Measurements from ENCODE around the gene IGSF11. TPM values are rescaled to one million over a fixed set of nuclear protein-coding genes. Genes with fewer than 3 reads are reported as not detected.
"Not testable (repeated sequence)": the region's sequence is repeated elsewhere in the genome, so short reads cannot be mapped to it uniquely, and the experiment has no call there.

IGSF11 gene
- 5.3 TPM for total RNA-seq

- DNase-seq (ENCODE audit: low spot score): peak; percentile 30
Observed at GRCh38 chr3:119034256-119035013, at the start of gene IGSF11. Gene IGSF11 (minus strand): TSS chr3:119034846. CDS start chr3:119034582, 264 bp downstream.

- DNase-seq (ENCODE audit: low spot score): no peak
Observed at GRCh38 chr3:119080364-119080763, 45.7 kb upstream of the IGSF11 start.

- no peak for DNase-seq (ENCODE audit: low spot score)
Observed at GRCh38 chr3:119073258-119074001, 38.8 kb upstream of the IGSF11 start.

GRCh38 chr3:119072451-119072850 is 37.8 kb upstream of the IGSF11 start:
- not testable (repeated sequence) for DNase-seq (ENCODE audit: low spot score)

- DNase-seq (ENCODE audit: low spot score): no peak
Observed at GRCh38 chr3:119069725-119070124, 35.1 kb upstream of the IGSF11 start.

DNA sequence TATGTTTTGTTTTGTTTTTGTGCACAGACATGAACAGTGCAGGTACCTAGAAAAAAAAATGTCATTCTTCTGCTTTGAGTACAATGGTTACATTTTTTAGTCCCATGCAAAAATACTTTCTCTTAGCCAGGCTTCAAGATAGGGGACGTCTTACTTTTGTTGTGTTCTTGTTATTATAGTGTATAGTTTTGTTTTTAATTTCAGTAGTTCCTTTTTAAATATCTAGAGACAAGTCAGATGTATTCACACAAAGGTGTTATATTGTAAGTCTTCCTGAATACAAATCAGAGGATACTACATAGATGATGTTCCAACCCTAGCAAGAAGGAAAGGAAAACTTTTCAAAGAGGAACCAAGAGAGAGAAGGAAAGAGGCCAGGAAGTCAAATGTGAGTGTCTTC is 28.8 kb upstream of the IGSF11 start:
- DNase-seq (ENCODE audit: low spot score): no peak

GRCh38 chr3:119062892-119063291 is 28.2 kb upstream of the IGSF11 start:
- DNase-seq (ENCODE audit: low spot score): no peak

GRCh38 chr3:119044593-119044992 is 9.9 kb upstream of the IGSF11 start:
- no peak for DNase-seq (ENCODE audit: low spot score)

DNA sequence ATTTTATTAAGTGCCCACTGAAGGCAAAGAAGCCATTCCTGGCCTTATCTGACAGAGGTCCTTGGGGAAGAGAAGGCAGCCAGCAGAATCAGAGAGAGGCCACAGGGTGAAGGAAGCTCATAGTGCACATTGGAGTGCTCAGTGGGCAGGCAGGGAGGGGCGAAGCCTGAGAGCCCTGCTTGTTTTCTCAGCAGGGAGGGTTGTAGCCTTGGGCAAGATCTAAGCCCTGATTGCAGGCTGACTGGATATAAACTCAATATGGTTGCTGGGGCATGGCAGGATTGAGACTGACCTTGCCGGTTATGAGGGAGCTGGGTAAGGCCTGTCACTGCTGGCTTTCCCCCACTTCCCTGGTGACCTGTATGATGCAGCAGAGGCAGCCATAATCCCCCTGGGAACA is 7.5 kb upstream of the IGSF11 start:
- DNase-seq (ENCODE audit: low spot score): no peak

- no peak for DNase-seq (ENCODE audit: low spot score)
Observed at GRCh38 chr3:119035014-119035346, 334 bp upstream of the IGSF11 start.

- no peak for DNase-seq (ENCODE audit: low spot score)
Observed at GRCh38 chr3:119033393-119034255, 1.0 kb downstream of the IGSF11 start.

GRCh38 chr3:119025171-119025795 is 9.4 kb downstream of the IGSF11 start:
- DNase-seq (ENCODE audit: low spot score): no peak

- no peak for DNase-seq (ENCODE audit: low spot score)
Observed at GRCh38 chr3:119019767-119020518, 14.7 kb downstream of the IGSF11 start.

DNA sequence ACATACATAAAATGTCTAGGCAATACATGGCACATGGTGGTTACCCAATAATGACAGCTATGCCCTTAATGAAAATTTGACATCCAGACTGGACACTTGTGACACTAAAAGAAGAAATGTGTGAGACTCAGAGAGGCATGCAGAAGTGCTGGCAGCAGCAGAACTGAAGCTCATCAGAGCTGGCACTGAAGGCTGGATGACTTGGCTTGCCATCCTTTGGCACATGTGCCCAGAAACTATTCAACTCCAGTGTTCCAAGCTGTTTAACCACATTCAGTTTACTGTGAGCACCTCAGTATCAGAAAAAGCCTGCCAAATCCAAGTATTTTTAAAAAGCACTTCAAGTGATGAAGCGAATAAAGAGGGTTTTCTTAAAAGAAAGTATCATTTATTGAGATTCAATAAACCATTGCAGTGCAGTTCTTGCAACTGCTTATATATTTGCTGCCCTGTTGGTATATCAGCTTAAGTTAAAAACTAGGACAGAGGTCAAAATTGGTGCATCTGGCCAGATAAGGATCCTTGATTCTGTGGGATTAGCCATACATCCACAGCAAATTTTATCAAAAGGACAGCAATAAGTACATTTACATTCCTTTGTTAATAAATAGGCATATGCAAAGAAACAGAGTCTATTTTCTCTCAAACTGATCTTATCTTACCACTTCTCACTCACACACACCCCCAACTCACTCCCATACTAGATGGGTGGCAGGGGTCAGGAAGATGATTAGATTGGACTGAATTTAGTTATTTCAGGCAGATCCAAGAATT is 15.8 kb downstream of the IGSF11 start:
- peak; percentile 20 for DNase-seq (ENCODE audit: low spot score)

DNA sequence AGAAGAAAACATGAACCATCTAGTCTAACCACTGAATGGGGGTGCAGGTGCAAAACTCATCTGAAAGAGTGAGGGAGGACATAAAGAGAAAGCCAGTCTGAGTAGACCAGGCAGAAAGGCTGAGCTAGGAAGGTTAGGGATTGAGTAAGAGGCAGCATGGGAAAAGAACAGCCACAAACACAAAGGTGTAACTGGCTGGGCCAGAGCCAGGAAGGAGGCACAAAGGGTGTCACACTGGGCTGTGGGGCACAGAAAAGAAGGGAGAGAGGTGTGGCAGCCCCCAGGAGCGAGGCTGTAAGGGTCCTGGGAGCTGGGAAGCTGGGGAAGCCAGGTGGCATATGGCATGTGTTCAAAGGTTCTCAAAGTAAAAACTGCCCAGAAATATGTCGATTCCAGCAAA is 18.7 kb downstream of the IGSF11 start:
- no peak for DNase-seq (ENCODE audit: low spot score)

DNA sequence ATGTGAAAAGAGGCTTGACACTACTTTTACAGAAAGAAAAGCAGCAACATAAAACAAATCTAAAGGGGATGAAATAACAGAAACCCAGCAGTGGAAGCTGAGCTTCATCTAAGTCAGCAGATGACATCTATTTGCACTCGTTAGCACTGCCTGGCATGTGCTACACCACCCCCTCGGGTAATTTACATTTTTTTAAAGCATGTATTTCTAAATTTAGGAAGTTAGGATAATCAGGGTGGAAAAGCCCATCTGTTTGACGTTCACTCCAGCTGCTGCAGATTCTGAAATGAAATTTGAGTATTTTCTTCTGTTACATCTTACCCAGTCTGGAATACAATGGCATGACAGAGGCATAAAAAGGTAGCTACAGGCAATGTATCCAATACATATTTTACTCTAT is 20.7 kb downstream of the IGSF11 start:
- DNase-seq (ENCODE audit: low spot score): no peak

GRCh38 chr3:119011528-119011927 is 23.1 kb downstream of the IGSF11 start:
- DNase-seq (ENCODE audit: low spot score): no peak

GRCh38 chr3:118997190-118997589 is 37.5 kb downstream of the IGSF11 start:
- no peak for DNase-seq (ENCODE audit: low spot score)

- peak; percentile 34 for DNase-seq (ENCODE audit: low spot score)
Observed at GRCh38 chr3:118991775-118992174, 42.9 kb downstream of the IGSF11 start.

GRCh38 chr3:118990823-118991560 is 43.7 kb downstream of the IGSF11 start:
- no peak for DNase-seq (ENCODE audit: low spot score)

All from mucosa of gallbladder (tissue), 1 donor.